Endothelial cell of umbilical vein (primary cell): ENCODE measurements around the gene SPEF2.

Experiments used
- CTCF ChIP-seq, 2 donors: IDR thresholded peaks; 1 replicate in 1 of 2; 2 replicates in 1 of 2; pipeline ENCODE4 v1.5.1; 2011; ENCODE audit warnings: low read length in 2 of 2, mild to moderate bottlenecking in 2 of 2, moderate library complexity in 2 of 2, control low read depth in 1 of 2, inconsistent platforms in 1 of 2, low read depth in 1 of 2; ENCODE audit not compliant: insufficient read depth in 1 of 2; ENCODE audit errors: extremely low read depth in 1 of 2
- EZH2 ChIP-seq: IDR thresholded peaks from 2 replicates; pipeline ENCODE4 v1.6.1; 2012; ENCODE audit warnings: borderline replicate concordance, low read depth, mild to moderate bottlenecking, moderate library complexity, low read length, inconsistent platforms; ENCODE audit not compliant: severe bottlenecking
- JUN ChIP-seq: IDR thresholded peaks from 2 replicates; pipeline ENCODE4 v1.6.1; 2011; ENCODE audit warnings: borderline replicate concordance, low read depth; ENCODE audit not compliant: insufficient read length, insufficient read depth
- MAX ChIP-seq: IDR thresholded peaks from 2 replicates; pipeline ENCODE4 v1.6.1; 2011; ENCODE audit not compliant: insufficient read depth, insufficient read length
- MYC ChIP-seq: IDR thresholded peaks from one replicate; pipeline ENCODE4 v1.6.1; 2011; ENCODE audit warnings: mild to moderate bottlenecking, low read depth, low read length
- POLR2A ChIP-seq: IDR thresholded peaks from 2 replicates; pipeline ENCODE4 v1.6.1; 2012; ENCODE audit warnings: low read depth, mild to moderate bottlenecking, control low read depth, low read length
- POLR2AphosphoS5 ChIP-seq: IDR thresholded peaks from 2 replicates; pipeline ENCODE4 v1.6.1; 2012; ENCODE audit warnings: low read depth, mild to moderate bottlenecking, control low read depth, low read length, moderate library complexity; ENCODE audit not compliant: insufficient read depth

- no peak for TF ChIP-seq CTCF (IDR thresholded peaks at IDR 0.05; ENCODE audit: extremely low read depth in 1 of 2, insufficient read depth in 1 of 2, low read depth in 1 of 2, low read length in 2 of 2)
- no peak for TF ChIP-seq POLR2AphosphoS5
- no peak for TF ChIP-seq POLR2A
- TF ChIP-seq MAX = no peak
- TF ChIP-seq EZH2 = no peak
- TF ChIP-seq JUN = no peak
- no peak for TF ChIP-seq MYC
Measured at GRCh38 chr5:35849860-35850259, 232.2 kb downstream of the SPEF2 start.
